ENCODE data around the gene EFHC1.

- TF ChIP-seq EP300 (IDR thresholded peaks at IDR 0.05), result no peak
- TF ChIP-seq CTCF (IDR thresholded peaks at IDR 0.05), result no peak
- TF ChIP-seq POLR2A (IDR thresholded peaks at IDR 0.05), result no peak
Observed at GRCh38 chr6:52544602-52545405, 124.7 kb downstream of the EFHC1 start.
